H9 (cell line): Measurements from ENCODE around the gene SGMS2. TPM values are rescaled to one million over a fixed set of nuclear protein-coding genes. Genes with fewer than 3 reads are reported as not detected.

Experiments
- DNase-seq: peaks from one replicate; pipeline ENCODE4 v3.0.0-alpha.2; 2017
- H2AFZ ChIP-seq: one replicate; pipeline ENCODE4 v1.6.1; 2013; ENCODE audit warnings: mild to moderate bottlenecking, low read length, control low read depth, moderate library complexity
- H2AK5ac ChIP-seq: 2 replicates; pipeline ENCODE4 v1.6.1; 2013; ENCODE audit warnings: low read length, control low read depth, mixed read lengths; ENCODE audit not compliant: insufficient read length
- H2BK120ac ChIP-seq: one replicate; pipeline ENCODE4 v1.6.1; 2013; ENCODE audit warnings: low read depth, mild to moderate bottlenecking, low read length, control low read depth, inconsistent platforms; ENCODE audit not compliant: poor library complexity, severe bottlenecking
- H2BK12ac ChIP-seq: 2 replicates; pipeline ENCODE4 v1.6.1; 2013; ENCODE audit warnings: low read length, control low read depth, mixed read lengths, low read depth; ENCODE audit not compliant: insufficient read length
- H2BK15ac ChIP-seq: 2 replicates; pipeline ENCODE4 v1.6.1; 2013; ENCODE audit warnings: low read depth, low read length, control low read depth
- H2BK20ac ChIP-seq: one replicate; pipeline ENCODE4 v1.6.1; 2013; ENCODE audit warnings: low read depth, mild to moderate bottlenecking, low read length, control low read depth, inconsistent platforms; ENCODE audit not compliant: poor library complexity, severe bottlenecking
- H2BK5ac ChIP-seq: 2 replicates; pipeline ENCODE4 v1.6.1; 2013; ENCODE audit warnings: low read length, control low read depth, mixed read lengths; ENCODE audit not compliant: insufficient read length
- H3K14ac ChIP-seq: 2 replicates; pipeline ENCODE4 v1.6.1; 2013; ENCODE audit warnings: low read length, control low read depth; ENCODE audit not compliant: insufficient read depth
- H3K18ac ChIP-seq: 2 replicates; pipeline ENCODE4 v1.6.1; 2013; ENCODE audit warnings: low read depth, mild to moderate bottlenecking, mixed read lengths, low read length, control low read depth; ENCODE audit not compliant: insufficient read length
- H3K23ac ChIP-seq: 2 replicates; pipeline ENCODE4 v1.6.1; 2013; ENCODE audit warnings: low read length, control low read depth, mixed read lengths, low read depth; ENCODE audit not compliant: insufficient read length
- H3K23me2 ChIP-seq: 2 replicates; pipeline ENCODE4 v1.6.1; 2013; ENCODE audit warnings: low read depth, mild to moderate bottlenecking, mixed read lengths, low read length, control low read depth; ENCODE audit not compliant: insufficient read length, poor library complexity, severe bottlenecking
- H3K27ac ChIP-seq: 2 replicates; pipeline ENCODE4 v1.5.1; 2013; ENCODE audit warnings: low read length, control low read depth, mixed read lengths, low read depth; ENCODE audit not compliant: insufficient read length
- H3K27me3 ChIP-seq: 2 replicates; pipeline ENCODE4 v1.6.1; 2013; ENCODE audit warnings: low read length, control low read depth, inconsistent platforms; ENCODE audit not compliant: insufficient read depth
- H3K4ac ChIP-seq: 2 replicates; pipeline ENCODE4 v1.6.1; 2013; ENCODE audit warnings: low read depth, mild to moderate bottlenecking, control low read depth, inconsistent platforms, low read length, moderate library complexity
- H3K4me1 ChIP-seq: 2 replicates; pipeline ENCODE4 v1.6.1; 2013; ENCODE audit warnings: low read length, control low read depth, inconsistent platforms; ENCODE audit not compliant: insufficient read depth
- H3K4me2 ChIP-seq: 2 replicates; pipeline ENCODE4 v1.6.1; 2013; ENCODE audit warnings: low read length, control low read depth, mixed read lengths; ENCODE audit not compliant: insufficient read length, insufficient read depth
- H3K56ac ChIP-seq: 2 replicates; pipeline ENCODE4 v1.6.1; 2013; ENCODE audit warnings: low read depth, mild to moderate bottlenecking, mixed read lengths, low read length, control low read depth; ENCODE audit not compliant: insufficient read length
- H3K79me1 ChIP-seq: 2 replicates; pipeline ENCODE4 v1.6.1; 2013; ENCODE audit warnings: low read depth, mild to moderate bottlenecking, moderate library complexity, low read length, control low read depth, inconsistent platforms; ENCODE audit not compliant: insufficient read depth, poor library complexity, severe bottlenecking
- H3K79me2 ChIP-seq: 2 replicates; pipeline ENCODE4 v1.6.1; 2013; ENCODE audit warnings: low read length, control low read depth, inconsistent platforms; ENCODE audit not compliant: insufficient read depth
- H3K9ac ChIP-seq: 2 replicates; pipeline ENCODE4 v1.6.1; 2013; ENCODE audit warnings: low read length, control low read depth, mixed read lengths; ENCODE audit not compliant: insufficient read length; ENCODE audit errors: extremely low read depth
- H3K9me3 ChIP-seq: one replicate; pipeline ENCODE4 v1.6.1; 2013; ENCODE audit warnings: low read depth, low read length, inconsistent platforms; ENCODE audit not compliant: control insufficient read depth
- H3T11ph ChIP-seq: one replicate; pipeline ENCODE4 v1.6.1; 2013; ENCODE audit warnings: mild to moderate bottlenecking, low read length, control low read depth, inconsistent platforms
- H4K20me1 ChIP-seq: one replicate; pipeline ENCODE4 v1.6.1; 2013; ENCODE audit not compliant: control insufficient read depth, insufficient read length, insufficient read depth
- H4K5ac ChIP-seq: 2 replicates; pipeline ENCODE4 v1.6.1; 2013; ENCODE audit warnings: low read depth, mild to moderate bottlenecking, mixed read lengths, low read length, control low read depth; ENCODE audit not compliant: insufficient read length
- H4K8ac ChIP-seq: replicated peaks from 2 replicates; pipeline ENCODE4 v1.6.1; 2013; ENCODE audit warnings: low read length, control low read depth, mixed read lengths, low read depth; ENCODE audit not compliant: insufficient read length
- H4K91ac ChIP-seq: 2 replicates; pipeline ENCODE4 v1.6.1; 2013; ENCODE audit warnings: low read depth, mild to moderate bottlenecking, moderate library complexity, mixed read lengths, low read length, control low read depth; ENCODE audit not compliant: insufficient read length
- H3K27ac Mint-ChIP-seq, 3 experiments: 2 replicates in 2 of 3; 3 replicates in 1 of 3; pipeline ENCODE4 v1.8.0; 2020 to 2021; ENCODE audit warnings: mixed read lengths in 3 of 3, mild to moderate bottlenecking in 1 of 3, moderate library complexity in 1 of 3
- H3K27me3 Mint-ChIP-seq: 2 replicates; pipeline ENCODE4 v1.8.0; 2021; ENCODE audit warnings: low read depth, mild to moderate bottlenecking, moderate library complexity, mixed read lengths
- H3K36me3 Mint-ChIP-seq, 3 experiments: 2 replicates in 2 of 3; 3 replicates in 1 of 3; pipeline ENCODE4 v1.8.0; 2020 to 2021; ENCODE audit warnings: low read depth in 3 of 3, mixed read lengths in 3 of 3; ENCODE audit not compliant: insufficient read depth in 1 of 3
- H3K4me1 Mint-ChIP-seq, 2 experiments: 2 replicates each; pipeline ENCODE4 v1.8.0; 2020; ENCODE audit warnings: mixed read lengths in 2 of 2
- H3K4me3 Mint-ChIP-seq, 2 experiments: 2 replicates in 1 of 2; 3 replicates in 1 of 2; pipeline ENCODE4 v1.8.0; 2020 to 2021; ENCODE audit warnings: mild to moderate bottlenecking in 2 of 2, mixed read lengths in 2 of 2, moderate library complexity in 1 of 2
- H3K9me3 Mint-ChIP-seq, 2 experiments: 2 replicates in 1 of 2; 3 replicates in 1 of 2; pipeline ENCODE4 v1.8.0; 2020; ENCODE audit warnings: mild to moderate bottlenecking in 2 of 2, mixed read lengths in 2 of 2, moderate library complexity in 1 of 2
- CTCF ChIP-seq: fragments of 200-600 bp; sonication (generic); conservative IDR thresholded peaks from 3 replicates; pipeline ENCODE4 v1.8.0; 2021; ENCODE audit warnings: antibody characterized with exemption, mild to moderate bottlenecking
- WGBS: extraction: QIAGEN DNeasy Blood & Tissue Kit; methylation state at CpG from one replicate; pipeline ENCODE4 v1.1.7; 2013; ENCODE audit warnings: missing lambda C conversion rate, low lambda C conversion rate, mixed read lengths; ENCODE audit not compliant: insufficient read length; ENCODE audit errors: extremely low coverage; 5-methylcytosine and 5-hydroxymethylcytosine counted together
- total RNA-seq: library from RNA; stranded (reverse); gene quantifications from 2 replicates; pipeline ENCODE4 v1.2.1, GENCODE V29; 2021

Gene SGMS2
- total RNA-seq, 1 experiment from 2014 or later: 9.7 TPM

- H3K23ac ChIP-seq: no peak overlapping the region
- no peaks in the 10 kb centered on the region for H3K79me1 ChIP-seq
- H4K20me1 ChIP-seq: no peaks in the 10 kb centered on the region
- Mint-ChIP-seq H3K27me3 (no peaks in the 10 kb centered on the region; the same call in 1 of the 2 replicates), H3K9me3 (peaks cover 6 to 19% of the 10 kb centered on the region in 2 experiments), H3K4me1 (peaks cover 3 to 12% of the 10 kb centered on the region in 2 experiments), H3K27ac (no peak overlapping the region), H3K4me3 (no peak overlapping the region), H3K36me3 (peaks cover 2 to 16% (median 7%) of the 10 kb centered on the region in 3 experiments; a peak in 6 of 7 replicates)
- no peak overlapping the region for H2BK15ac ChIP-seq
- no peaks in the 10 kb centered on the region for H3K4me1 ChIP-seq
- no peak overlapping the region for H2BK120ac ChIP-seq
- no peaks in the 10 kb centered on the region for H3K23me2 ChIP-seq
- no peak overlapping the region for H3T11ph ChIP-seq
- H2AFZ ChIP-seq: no peak overlapping the region
- H3K56ac ChIP-seq: no peak overlapping the region
- H2BK20ac ChIP-seq: no peak overlapping the region
- no peak overlapping the region for H2AK5ac ChIP-seq
- no peak overlapping the region for H4K91ac ChIP-seq
- no peak overlapping the region for H3K4me2 ChIP-seq
- no peak overlapping the region for H3K14ac ChIP-seq
- no peak overlapping the region for H3K9ac ChIP-seq
- no peak overlapping the region for H4K8ac ChIP-seq
- no CpG with 5 or more reads among the region's 2 CpGs for WGBS
- H2BK5ac ChIP-seq: no peak overlapping the region
- no peak overlapping the region for H2BK12ac ChIP-seq
- no peak overlapping the region for H4K5ac ChIP-seq
- TF ChIP-seq CTCF: no peak
- no peaks in the 10 kb centered on the region for H3K9me3 ChIP-seq
- DNase-seq: no peak
- no peak overlapping the region for H3K27ac ChIP-seq
- no peak overlapping the region for H3K4ac ChIP-seq
- H3K27me3 ChIP-seq: no peaks in the 10 kb centered on the region
- no peaks in the 10 kb centered on the region for H3K79me2 ChIP-seq
- no peak overlapping the region for H3K18ac ChIP-seq
Measured at GRCh38 chr4:107917500-107917899, 92.8 kb downstream of the SGMS2 start.
